ENCODE data around the gene ATP13A3.

The ATP13A3 gene

DNA sequence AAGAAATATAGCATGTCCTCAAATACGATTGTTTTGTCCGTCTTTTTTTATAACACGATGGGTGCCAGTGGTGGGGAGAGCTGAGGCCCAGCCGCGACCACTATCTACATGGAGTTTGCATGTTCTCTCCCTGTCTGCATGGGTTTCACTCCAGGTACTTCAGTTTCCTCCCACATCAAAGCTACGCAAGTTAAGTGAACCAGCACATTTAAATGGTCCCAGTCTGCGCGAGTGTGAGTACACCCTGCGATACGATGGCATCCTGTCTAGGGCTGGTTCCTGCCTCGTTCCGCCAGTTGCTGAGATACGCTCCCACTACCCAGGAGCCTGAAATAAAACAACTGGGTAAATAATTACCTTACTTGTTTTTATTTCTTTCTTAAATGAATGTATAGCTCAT, 40.6 kb downstream of the ATP13A3 start:
- TF ChIP-seq GATA2 (IDR thresholded peaks at IDR 0.05; ENCODE audit: low read depth, low read length) (no peak), GATA3 (IDR thresholded peaks at IDR 0.05; ENCODE audit: low read depth, low read length) (no peak)

DNA sequence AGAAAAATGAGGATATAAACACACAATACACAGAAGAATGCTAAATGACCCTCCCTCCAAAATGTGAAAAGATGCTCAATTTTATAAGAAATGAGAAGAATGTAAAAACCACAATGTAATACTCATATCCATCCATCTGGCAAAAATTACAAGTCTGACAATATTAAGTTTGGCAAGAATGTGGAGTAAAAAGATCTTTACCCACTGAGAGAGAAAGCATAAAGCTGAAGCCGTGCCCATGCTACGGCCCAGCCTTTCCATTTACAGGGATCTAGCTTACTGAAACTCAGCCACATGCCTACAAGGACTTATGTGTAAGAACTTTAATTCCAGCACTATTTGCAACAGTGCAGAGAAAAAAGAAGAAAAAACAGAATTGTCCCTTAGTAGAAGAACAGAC, 42.9 kb downstream of the ATP13A3 start:
- TF ChIP-seq GATA3 (IDR thresholded peaks at IDR 0.05; ENCODE audit: low read depth, low read length) (no peak), GATA2 (IDR thresholded peaks at IDR 0.05; ENCODE audit: low read depth, low read length) (no peak)

DNA sequence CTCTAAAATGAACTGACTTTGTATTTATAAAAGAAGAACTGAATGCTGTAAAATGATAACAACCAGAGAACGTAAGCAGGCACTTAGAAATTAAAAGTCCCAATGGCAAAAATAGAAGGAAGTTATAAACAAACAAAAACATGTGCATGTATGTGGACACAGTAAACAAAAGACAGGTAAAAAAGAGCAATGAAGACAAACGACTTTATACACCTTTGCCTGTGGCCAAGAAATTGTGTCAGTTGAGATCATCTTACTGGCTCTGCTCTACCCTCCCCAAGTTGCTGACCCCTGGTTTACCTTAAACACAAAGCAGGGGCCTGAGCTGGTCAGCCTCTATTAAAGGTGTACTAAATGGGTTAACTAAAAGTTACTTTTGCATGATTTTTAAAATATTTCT, 46.0 kb downstream of the ATP13A3 start:
- no peak for TF ChIP-seq GATA2 (IDR thresholded peaks at IDR 0.05; ENCODE audit: low read depth, low read length)
- no peak for TF ChIP-seq GATA3 (IDR thresholded peaks at IDR 0.05; ENCODE audit: low read depth, low read length)

DNA sequence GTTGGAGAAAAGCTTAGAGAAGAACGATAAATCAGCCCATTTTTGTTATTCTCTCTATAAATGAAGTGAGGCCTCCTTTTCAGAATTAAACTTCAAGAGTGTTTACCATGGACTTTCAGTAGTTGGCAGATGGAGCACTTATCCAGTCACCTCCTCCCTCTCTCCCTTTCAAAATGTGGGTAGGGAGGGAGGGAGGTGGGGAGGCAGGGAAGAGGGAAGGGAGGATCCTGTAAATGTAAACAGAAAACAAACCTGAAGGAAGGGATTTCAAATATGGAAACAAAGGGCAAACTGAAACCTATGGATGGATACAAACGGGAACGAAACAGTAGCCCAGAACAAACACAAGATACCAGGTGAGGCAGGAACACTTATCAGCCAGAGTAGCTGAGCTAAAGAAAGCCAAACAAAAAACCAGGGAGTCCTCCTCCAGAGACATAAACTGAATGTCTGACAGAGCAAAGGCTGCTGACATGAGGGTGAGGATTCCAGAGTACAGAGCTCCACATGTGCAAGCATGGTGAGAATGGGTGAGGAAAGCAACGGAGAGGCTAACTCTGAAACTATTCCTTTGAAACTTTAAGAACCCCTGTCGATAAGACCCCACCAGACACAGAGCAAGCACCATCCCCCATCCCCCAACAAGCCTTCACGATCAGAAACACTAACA, 46.8 kb downstream of the ATP13A3 start:
- TF ChIP-seq GATA2 (IDR thresholded peaks at IDR 0.05; ENCODE audit: low read depth, low read length) (no peak), GATA3 (IDR thresholded peaks at IDR 0.05; ENCODE audit: low read depth, low read length) (no peak)

DNA sequence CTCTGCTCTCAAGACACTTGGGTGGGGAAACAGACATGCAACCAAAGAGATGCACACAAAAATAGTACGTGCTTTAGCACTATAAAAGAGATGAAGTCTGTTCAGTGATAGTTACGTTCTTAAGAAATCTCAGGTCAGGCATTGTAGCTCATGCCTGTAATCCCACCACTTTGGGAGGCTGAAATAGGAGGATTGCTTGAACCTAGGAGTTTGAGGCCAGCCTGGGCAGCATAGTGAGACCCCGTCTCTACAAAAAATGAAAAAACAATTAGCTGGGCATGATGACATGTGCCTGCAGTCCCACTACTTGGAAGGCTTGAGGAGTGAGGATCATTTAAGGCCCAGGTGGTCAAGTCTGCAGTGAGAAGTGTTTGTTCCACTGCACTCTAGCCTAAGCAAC, 52.3 kb downstream of the ATP13A3 start:
- TF ChIP-seq GATA2 (IDR thresholded peaks at IDR 0.05; ENCODE audit: low read depth, low read length) (no peak), GATA3 (IDR thresholded peaks at IDR 0.05; ENCODE audit: low read depth, low read length) (no peak)

DNA sequence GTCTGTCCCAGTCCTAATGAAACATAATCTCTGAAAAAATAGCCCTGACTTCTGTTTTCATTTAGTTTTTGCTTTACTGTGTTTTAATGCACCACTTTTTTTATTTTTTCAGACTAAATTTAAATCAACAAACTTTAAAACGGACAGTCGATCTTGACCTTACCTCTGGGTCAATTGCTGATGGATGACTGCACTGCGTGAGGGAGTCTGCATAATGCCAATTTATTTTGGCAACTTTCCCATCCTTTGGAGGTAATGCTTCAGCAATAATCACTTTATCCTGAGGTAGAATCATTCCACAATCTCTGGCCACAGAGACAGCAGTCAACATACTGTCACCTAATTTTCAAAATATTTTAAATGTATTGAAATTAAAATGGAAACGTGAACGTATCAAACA, 55.2 kb downstream of the ATP13A3 start:
- no peak for TF ChIP-seq GATA2 (IDR thresholded peaks at IDR 0.05; ENCODE audit: low read depth, low read length)
- TF ChIP-seq GATA3 (IDR thresholded peaks at IDR 0.05; ENCODE audit: low read depth, low read length) = no peak

DNA sequence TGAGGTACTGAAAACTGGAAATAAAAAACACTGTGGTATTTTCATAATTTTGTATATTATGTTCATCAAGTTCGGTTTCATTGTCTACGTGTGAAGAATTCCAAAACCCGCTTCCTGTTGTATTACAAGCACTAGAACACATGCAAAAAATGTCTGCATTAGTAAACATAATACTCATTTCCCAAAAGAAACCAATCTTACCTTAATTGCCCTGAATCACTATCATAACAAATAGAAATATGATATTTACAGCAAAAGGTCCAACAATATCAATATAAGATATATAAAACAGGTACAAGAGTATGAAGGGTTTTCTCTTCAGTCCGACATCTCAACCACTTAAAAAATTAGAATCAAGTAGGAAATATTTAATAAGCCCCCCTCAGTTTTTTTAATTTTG, 61.4 kb downstream of the ATP13A3 start:
- TF ChIP-seq GATA3 (IDR thresholded peaks at IDR 0.05; ENCODE audit: low read depth, low read length) (no peak), GATA2 (IDR thresholded peaks at IDR 0.05; ENCODE audit: low read depth, low read length) (no peak)

- no peak for TF ChIP-seq GATA3 (IDR thresholded peaks at IDR 0.05; ENCODE audit: low read depth, low read length)
Observed at GRCh38 chr3:194424953-194425352, 61.8 kb downstream of the ATP13A3 start.

DNA sequence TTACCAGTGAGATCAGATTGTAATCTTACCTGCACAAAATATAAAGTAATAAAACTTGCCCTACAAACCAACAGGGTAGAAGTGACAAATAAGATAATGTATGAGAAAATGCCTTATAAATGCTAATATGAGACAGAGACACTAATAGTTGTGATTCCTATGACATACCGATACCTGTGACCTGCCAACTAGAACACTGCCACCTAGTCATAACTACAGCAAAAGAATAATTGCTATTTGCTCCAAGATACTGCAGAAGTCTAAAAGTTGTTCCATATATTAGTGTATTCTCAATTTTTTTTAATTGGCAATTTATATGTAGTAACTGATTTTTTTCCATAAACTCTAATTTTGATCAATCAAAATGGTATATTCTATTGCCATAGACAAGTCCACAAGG, 62.4 kb downstream of the ATP13A3 start:
- no peak for TF ChIP-seq GATA3 (IDR thresholded peaks at IDR 0.05; ENCODE audit: low read depth, low read length)

DNA sequence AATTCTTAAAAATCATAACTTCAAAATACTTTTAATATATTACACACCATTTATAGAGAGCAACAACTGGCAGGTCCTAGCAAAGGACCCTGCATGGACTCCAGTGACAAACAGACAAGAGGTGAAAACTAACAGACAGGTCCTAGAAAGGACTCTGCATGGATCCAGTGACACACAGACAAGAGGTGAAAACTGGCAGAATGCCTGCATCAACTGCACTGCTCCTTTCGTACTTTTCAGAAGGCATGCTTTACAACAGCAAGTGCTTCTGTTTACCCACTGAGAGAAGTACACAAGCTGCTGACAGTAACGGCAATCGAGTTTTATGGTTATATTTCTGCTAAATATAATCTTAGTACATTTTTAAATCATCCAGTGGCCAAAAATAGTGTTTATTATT, 63.5 kb downstream of the ATP13A3 start:
- no peak for TF ChIP-seq GATA2 (IDR thresholded peaks at IDR 0.05; ENCODE audit: low read depth, low read length)
- TF ChIP-seq GATA3 (IDR thresholded peaks at IDR 0.05; ENCODE audit: low read depth, low read length) = no peak

- TF ChIP-seq GATA2 (IDR thresholded peaks at IDR 0.05; ENCODE audit: low read depth, low read length) (no peak), GATA3 (IDR thresholded peaks at IDR 0.05; ENCODE audit: low read depth, low read length) (no peak)
Observed at GRCh38 chr3:194422188-194422587, 64.6 kb downstream of the ATP13A3 start.

GRCh38 chr3:194418671-194419070, 68.1 kb downstream of the ATP13A3 start:
- TF ChIP-seq GATA3 (IDR thresholded peaks at IDR 0.05; ENCODE audit: low read depth, low read length) (no peak), GATA2 (IDR thresholded peaks at IDR 0.05; ENCODE audit: low read depth, low read length) (no peak)

- no peak for TF ChIP-seq GATA2 (IDR thresholded peaks at IDR 0.05; ENCODE audit: low read depth, low read length)
- TF ChIP-seq GATA3 (IDR thresholded peaks at IDR 0.05; ENCODE audit: low read depth, low read length) = no peak
Observed at GRCh38 chr3:194407423-194407822, 79.4 kb downstream of the ATP13A3 start.

GRCh38 chr3:194405766-194406165, 81.0 kb downstream of the ATP13A3 start:
- no peak for TF ChIP-seq GATA2 (IDR thresholded peaks at IDR 0.05; ENCODE audit: low read depth, low read length)
- no peak for TF ChIP-seq GATA3 (IDR thresholded peaks at IDR 0.05; ENCODE audit: low read depth, low read length)

GRCh38 chr3:194404365-194405140, 82.2 kb downstream of the ATP13A3 start:
- TF ChIP-seq GATA3 (IDR thresholded peaks at IDR 0.05; ENCODE audit: low read depth, low read length) (no peak), GATA2 (IDR thresholded peaks at IDR 0.05; ENCODE audit: low read depth, low read length) (no peak)

Data from SH-SY5Y (cell line).